ENCODE data around the gene TEX22. TPM values are rescaled to one million over a fixed set of nuclear protein-coding genes. Genes with fewer than 3 reads are reported as not detected.

Gene TEX22
- total RNA-seq, 1 donor, result under 0.01 TPM

- H3K4me3 ChIP-seq (ENCODE audit: low read depth, low read length), result no peak overlapping the region
- DNase-seq (ENCODE audit: low read depth), result no peak
- TF ChIP-seq CTCF (IDR thresholded peaks at IDR 0.05; ENCODE audit: insufficient read depth, low read depth, low read length), result no peak
These were observed 28.2 kb downstream of the TEX22 start for GRCh38 chr14:105426416-105427130.

- no peak for TF ChIP-seq CTCF (IDR thresholded peaks at IDR 0.05; ENCODE audit: insufficient read depth, low read depth, low read length)
- H3K4me3 ChIP-seq (ENCODE audit: low read depth, low read length), result no peak overlapping the region
- DNase-seq (ENCODE audit: low read depth), result no peak
These were observed 29.1 kb downstream of the TEX22 start for GRCh38 chr14:105427412-105427811.

- H3K4me3 ChIP-seq (ENCODE audit: low read depth, low read length), result no peak overlapping the region
- no peak for TF ChIP-seq CTCF (IDR thresholded peaks at IDR 0.05; ENCODE audit: insufficient read depth, low read depth, low read length)
- DNase-seq (ENCODE audit: low read depth), result no peak
These were observed 29.7 kb downstream of the TEX22 start for GRCh38 chr14:105427936-105428485.

GRCh38 chr14:105430042-105430441, 31.7 kb downstream of the TEX22 start:
- H3K4me3 ChIP-seq (ENCODE audit: low read depth, low read length), result no peak overlapping the region
- no peak for TF ChIP-seq CTCF (IDR thresholded peaks at IDR 0.05; ENCODE audit: insufficient read depth, low read depth, low read length)
- DNase-seq (ENCODE audit: low read depth), result no peak

DNA sequence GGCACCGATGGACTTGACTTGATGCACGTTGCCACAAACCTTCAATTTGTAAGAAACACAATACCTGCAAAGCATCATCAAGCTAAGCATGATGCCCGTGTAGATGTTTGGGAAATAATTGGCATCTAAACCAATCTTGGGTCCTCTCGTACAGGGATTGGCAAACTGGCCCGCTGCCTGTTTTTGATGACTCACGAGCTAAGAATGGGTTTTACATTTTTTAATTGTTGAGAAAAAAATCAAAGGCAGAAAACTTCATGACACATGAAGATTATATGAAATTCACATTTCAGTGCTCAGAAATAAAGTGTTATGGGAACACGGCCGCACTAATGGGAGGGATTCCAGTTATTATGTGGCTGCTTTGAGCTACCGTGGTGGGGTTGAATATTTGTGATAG, 32.2 kb downstream of the TEX22 start:
- TF ChIP-seq CTCF (IDR thresholded peaks at IDR 0.05; ENCODE audit: insufficient read depth, low read depth, low read length), result no peak
- no peak overlapping the region for H3K4me3 ChIP-seq (ENCODE audit: low read depth, low read length)
- DNase-seq (ENCODE audit: low read depth), result peak; percentile 31

GRCh38 chr14:105431256-105431655, 32.9 kb downstream of the TEX22 start:
- H3K4me3 ChIP-seq (ENCODE audit: low read depth, low read length), result no peak overlapping the region
- TF ChIP-seq CTCF (IDR thresholded peaks at IDR 0.05; ENCODE audit: insufficient read depth, low read depth, low read length), result no peak
- no peak for DNase-seq (ENCODE audit: low read depth)
